Measurements from ENCODE around the gene APMAP. TPM values are rescaled to one million over a fixed set of nuclear protein-coding genes. Genes with fewer than 3 reads are reported as not detected.

The APMAP gene
- total and polyA plus RNA-seq, 10 of the 15 experiments (the other 5 are each of a cell fraction or from before 2014, with no cell fraction given): 12.1 to 60.2 (median 32.7) TPM

GRCh38 chr20:24917797-24918578 lies 74.6 kb downstream of the APMAP start (continued):
- no peak for TF ChIP-seq JUND (IDR thresholded peaks at IDR 0.05; ENCODE audit: low read depth, low read length)
- TF ChIP-seq ZBTB4 (CRISPR knock-in tag; IDR thresholded peaks at IDR 0.05): no peak
- no peak for TF ChIP-seq ATF7 (IDR thresholded peaks at IDR 0.05; ENCODE audit: low read depth)
- TF ChIP-seq RBBP5 (conservative IDR thresholded peaks at IDR 0.05): no peak
- TF ChIP-seq JUNB (IDR thresholded peaks at IDR 0.05): peak; percentile 50
- TF ChIP-seq, protein P1, sequence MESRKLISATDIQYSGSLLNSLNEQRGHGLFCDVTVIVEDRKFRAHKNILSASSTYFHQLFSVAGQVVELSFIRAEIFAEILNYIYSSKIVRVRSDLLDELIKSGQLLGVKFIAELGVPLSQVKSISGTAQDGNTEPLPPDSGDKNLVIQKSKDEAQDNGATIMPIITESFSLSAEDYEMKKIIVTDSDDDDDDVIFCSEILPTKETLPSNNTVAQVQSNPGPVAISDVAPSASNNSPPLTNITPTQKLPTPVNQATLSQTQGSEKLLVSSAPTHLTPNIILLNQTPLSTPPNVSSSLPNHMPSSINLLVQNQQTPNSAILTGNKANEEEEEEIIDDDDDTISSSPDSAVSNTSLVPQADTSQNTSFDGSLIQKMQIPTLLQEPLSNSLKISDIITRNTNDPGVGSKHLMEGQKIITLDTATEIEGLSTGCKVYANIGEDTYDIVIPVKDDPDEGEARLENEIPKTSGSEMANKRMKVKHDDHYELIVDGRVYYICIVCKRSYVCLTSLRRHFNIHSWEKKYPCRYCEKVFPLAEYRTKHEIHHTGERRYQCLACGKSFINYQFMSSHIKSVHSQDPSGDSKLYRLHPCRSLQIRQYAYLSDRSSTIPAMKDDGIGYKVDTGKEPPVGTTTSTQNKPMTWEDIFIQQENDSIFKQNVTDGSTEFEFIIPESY (IDR thresholded peaks at IDR 0.05): no peak
- no peak for TF ChIP-seq BCL11A (IDR thresholded peaks at IDR 0.05; ENCODE audit: low read depth, low read length)
